GM18526 (cell line): ENCODE data around the gene ZNF226.

Source experiments
- POLR2A ChIP-seq: IDR thresholded peaks from 3 replicates; pipeline ENCODE4 v1.6.1; 2011; ENCODE audit not compliant: insufficient read length; ENCODE audit errors: extremely low read depth

Gene ZNF226

DNA sequence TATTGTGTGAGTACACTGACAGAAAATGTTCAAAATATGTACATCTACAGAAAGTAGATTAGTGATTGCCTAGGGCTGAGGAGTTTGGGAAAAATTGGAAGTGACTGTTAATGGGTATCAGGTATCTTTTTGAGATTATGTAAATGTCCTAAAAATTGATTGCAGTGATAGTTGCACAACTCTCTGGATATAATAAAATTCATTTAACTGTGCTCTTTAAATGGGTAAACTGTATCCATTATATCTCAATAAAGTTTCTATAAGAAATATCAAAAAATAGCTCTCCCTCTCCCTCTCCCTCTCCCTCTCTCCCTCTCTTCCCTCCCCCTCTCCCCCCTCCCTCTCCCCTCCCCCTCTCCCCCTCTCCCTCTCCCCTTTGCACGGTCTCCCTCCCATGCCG is 38.1 kb downstream of the ZNF226 start:
- TF ChIP-seq POLR2A = no peak

DNA sequence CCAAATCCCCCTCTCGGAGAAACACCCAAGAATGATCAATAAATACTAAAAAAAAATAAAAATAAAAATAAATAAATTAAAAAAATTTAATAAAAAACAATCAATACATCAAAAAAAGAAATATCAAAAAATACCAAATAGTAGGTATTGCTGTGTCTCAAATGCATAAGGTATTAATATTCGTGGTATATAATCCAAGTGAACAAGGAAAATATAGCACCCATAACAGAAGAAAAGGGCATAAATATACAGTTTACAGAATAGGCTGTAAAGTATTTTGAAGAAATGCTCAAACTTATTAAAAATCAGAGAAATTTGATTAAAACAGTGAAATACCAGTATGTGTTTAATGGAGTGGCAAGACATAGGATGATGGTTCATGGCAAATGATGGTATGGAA is 39.9 kb downstream of the ZNF226 start:
- TF ChIP-seq POLR2A = no peak

DNA sequence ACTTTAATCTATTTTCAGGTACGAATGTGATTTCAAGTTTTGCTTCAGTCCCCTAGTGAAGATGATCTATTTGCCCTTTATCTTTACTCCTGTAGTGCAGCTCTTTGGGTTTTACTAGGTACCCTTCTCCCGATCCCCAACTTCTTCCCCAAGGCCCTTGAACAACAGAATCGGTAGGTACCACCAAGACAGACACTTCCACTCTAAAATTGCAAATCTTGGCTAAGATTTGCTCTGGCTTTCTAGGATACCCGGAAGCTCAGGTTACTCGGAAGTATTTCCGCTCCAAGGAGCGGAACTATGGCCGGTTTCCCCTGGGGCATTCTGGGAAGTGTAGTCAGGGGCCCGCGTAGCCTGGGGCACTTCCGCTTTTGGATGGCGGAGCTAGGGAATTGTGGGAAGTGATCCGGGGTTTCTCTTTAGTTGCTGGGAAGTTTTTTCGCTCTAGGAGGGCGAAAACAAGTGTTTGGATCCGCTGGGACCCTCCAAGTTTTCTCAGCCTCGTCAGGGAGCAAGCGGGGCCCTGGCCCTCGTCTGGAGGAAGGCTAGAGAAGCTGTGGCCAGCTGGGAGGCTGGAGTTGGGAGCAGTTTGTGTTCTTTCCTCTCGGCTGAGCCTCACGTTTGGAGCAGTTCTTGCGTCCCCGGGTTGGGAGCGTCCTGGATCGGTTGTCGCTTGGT is 42.4 kb downstream of the ZNF226 start:
- peak; percentile 48 for TF ChIP-seq POLR2A

DNA sequence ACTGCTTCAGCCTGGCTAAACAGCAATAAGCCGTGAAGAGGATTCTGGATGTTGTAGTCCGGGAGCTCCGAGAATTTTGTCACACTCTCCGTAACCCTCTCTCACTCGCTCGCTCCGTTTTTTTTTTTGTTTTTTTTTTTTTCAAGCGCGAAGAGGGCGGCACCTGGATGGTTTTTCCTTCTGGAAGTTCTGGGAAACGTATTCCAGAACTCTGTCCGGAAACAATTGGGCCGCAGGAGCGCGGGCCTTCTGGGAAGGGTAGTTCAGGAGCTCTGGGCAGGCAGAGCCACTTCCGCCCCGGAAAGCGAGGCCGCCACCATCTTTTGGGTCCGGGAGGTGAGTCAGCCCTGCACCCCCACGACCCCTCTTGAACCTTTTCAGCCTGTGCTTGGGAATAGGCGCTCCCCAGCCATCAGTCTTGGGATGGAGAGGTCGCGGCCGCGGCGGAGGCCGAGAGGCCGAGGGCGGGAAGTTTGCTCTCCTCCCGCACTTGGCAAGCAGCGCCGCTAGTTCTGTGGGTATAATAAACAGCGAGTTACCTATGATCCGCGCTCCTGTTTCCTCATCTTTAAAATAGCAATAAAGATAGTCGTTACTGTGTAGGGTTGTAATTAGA is 47.5 kb downstream of the ZNF226 start, which contains the start of gene ZNF227:
Gene ZNF227 (plus strand): TSS at position 283 of the 616 bp plus-strand sequence. CDS start 5,261 bp downstream, outside the sequence.
- TF ChIP-seq POLR2A = peak; percentile 71

DNA sequence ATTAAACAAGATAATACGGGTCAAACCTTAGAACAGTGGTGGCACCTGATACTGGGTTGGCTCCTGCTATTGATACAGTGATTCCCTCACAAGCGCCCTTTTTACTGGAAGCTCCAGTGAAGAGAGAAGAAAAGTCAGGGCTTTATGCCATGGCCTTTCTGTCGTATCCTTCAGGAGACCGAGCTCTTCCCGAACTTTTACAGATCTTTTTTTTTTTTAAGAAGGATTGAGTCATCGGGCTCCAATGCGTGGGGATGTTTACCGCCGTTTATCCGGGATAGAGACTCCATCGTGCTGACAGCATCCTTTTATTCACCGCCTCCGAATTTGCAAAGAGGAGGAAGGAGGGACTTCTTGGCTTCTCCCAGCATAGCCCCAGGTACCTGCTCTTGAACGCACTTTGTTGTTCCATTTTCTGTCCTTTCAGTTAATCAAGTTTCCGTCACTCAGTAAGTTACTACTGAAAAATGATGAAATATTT is 48.0 kb downstream of the ZNF226 start:
- TF ChIP-seq POLR2A = no peak
